Urothelium cell line (cell line): ENCODE measurements around the gene RPS6KA6.

Experiments used
- DNase-seq: peaks from one replicate; pipeline ENCODE4 v3.0.0; 2011; ENCODE audit warnings: low spot score, mixed read lengths
- FAIRE-seq: peaks from 2 replicates; lab custom pipeline; 2011; peaks lifted over from hg19 to GRCh38; lab: Jason Lieb, UNC

Gene RPS6KA6

DNA sequence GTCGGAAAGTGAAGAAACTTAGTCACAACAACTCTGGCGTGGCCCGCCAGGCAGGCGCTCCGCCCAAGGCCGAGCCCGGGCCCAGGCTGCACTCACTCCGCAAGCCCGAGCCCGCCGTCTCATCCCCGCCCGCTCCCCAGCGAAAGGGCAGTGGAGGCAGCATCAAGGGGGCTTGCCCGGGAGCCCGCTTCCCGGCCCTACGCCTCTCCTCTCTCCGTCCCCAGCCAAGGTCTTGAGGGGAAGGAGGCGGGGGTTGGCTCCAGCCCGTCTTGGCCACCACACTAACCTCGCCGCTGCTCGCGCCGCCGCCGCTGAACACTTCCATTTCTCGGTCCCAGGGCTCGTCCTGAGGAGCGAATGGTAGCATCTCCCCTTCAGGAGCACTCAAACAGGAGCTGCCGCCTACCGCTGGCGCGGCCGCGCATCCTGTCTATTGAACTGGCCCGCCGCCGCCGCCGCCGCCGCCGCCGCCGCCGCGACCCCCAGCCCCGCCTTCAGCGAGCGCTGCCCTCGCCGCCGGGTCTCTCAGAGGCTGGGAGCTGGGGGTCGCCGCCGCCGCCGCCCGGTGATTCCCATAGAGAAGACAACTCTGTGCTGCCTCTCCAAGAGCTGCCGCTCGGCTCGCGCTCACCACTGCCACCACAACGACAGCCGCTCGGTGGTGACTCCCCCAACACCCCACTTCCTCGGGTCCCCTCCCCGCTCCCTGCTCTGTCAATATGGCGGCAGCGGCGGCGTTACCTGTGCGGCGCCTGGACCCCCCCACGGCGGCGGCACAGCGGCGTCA is at the start of gene RPS6KA6:
Gene RPS6KA6 (minus strand): TSS at position 667 of the 787 bp plus-strand sequence. CDS start 300 bp downstream, at position 367.
- DNase-seq, result peak; percentile 34
- FAIRE-seq, result no peak

DNA sequence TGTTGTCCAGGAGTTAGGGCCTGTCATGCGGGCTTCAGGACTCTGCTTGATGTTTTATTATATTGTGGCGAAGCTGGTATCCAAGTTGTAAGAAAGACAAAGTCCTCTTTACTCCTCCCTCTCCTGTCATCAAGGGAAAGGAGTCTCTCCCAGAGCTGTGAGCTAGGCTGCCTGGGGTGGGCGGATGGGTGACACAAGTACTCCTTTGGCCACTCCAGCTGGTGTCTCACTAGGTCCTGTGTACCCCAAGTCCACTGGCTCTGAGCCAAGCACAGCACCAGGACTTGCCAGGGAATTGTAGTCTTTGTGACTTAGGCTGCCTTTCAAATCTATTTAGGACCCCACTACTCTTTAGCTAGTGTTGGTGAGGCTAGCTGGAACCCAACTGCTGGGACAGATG is 36.7 kb upstream of the RPS6KA6 start:
- no peak for FAIRE-seq

DNA sequence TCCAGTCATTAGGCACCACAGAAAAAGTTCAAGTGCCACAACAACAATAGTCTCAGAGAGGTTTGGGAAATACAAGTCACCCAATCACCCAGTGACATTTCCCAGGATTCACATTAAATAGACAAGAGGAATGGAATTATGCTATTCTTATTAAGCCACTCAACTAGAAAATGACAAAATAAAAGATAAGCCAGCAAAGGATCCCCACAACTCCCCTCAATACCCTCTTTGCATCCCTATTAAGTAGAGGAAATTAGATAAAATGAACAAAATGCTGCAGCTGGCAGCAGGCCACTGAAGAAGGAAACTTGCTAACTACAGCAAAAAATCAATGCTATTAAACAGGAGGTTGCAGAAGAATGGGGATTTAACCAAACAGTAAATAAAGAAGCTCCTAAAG is 35.3 kb upstream of the RPS6KA6 start:
- FAIRE-seq, result no peak

More for the DNA sequence above, 36.7 kb upstream of the RPS6KA6 start:
- DNase-seq, result no peak

GRCh38 chrX:84221181-84221580 is 33.2 kb upstream of the RPS6KA6 start:
- no peak for DNase-seq

More for the DNA sequence above, 35.3 kb upstream of the RPS6KA6 start:
- DNase-seq, result no peak

DNA sequence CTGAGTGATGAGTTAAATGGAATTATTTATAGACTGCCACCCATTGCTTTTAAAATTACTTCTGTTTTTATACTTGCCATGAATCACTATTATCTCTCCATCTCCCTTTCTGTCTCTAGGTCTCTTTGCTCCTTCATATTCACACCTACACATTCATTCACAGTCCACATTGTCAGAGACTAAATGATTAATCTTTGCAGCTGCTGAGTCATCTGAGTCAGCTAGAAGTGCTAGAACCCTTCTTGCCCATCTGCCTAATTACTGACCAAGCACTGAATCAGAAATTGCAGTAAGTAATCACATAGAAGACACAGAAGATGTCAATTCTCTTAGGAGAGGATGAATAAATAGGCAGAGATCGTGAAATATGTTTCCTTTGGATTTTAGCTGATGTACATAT is 31.6 kb upstream of the RPS6KA6 start:
- peak; percentile 4 for DNase-seq
- no peak for FAIRE-seq

More at GRCh38 chrX:84221181-84221580, 33.2 kb upstream of the RPS6KA6 start:
- FAIRE-seq, result no peak

- FAIRE-seq (no peak), DNase-seq (no peak)
Observed at GRCh38 chrX:84218726-84219125, 30.7 kb upstream of the RPS6KA6 start.

DNA sequence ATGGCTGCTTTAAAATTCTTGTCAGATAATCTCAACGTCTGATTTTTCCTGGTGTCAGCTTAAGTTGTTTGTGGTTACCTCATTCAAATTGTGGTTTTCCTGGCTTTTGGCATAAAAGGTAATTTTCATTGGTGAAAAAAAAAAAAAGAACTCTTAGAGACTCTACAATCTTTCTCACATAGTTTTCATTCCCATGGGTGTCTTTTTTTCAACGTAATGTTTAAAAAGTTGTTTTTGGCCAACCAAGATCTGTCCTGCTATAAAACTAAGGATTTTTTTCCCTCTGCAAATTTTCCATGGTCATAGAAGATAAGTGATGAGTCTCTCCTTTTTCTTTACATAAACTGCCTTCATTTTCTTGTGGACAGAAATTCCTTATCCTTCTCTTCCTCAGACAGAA is 28.9 kb upstream of the RPS6KA6 start:
- DNase-seq (no peak), FAIRE-seq (no peak)

DNA sequence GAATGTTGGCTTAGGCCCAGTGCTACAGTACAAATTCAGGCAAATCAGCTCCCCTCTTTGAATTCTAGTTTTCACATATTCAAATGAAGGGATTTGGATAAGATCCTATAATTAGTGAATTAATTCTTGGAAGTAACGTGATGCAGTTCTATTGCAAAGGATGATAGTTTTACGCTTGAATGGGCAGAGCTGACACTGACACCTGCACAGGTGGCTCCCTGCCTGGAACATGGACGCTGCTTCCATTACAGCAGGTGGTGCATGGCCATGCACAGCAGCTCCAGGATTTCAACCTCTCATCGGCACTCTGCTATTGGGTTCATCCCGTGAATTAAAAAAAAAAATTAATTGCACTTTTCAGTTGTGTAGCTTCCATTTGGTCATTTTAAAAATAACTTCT is 28.4 kb upstream of the RPS6KA6 start:
- no peak for FAIRE-seq
- no peak for DNase-seq

DNA sequence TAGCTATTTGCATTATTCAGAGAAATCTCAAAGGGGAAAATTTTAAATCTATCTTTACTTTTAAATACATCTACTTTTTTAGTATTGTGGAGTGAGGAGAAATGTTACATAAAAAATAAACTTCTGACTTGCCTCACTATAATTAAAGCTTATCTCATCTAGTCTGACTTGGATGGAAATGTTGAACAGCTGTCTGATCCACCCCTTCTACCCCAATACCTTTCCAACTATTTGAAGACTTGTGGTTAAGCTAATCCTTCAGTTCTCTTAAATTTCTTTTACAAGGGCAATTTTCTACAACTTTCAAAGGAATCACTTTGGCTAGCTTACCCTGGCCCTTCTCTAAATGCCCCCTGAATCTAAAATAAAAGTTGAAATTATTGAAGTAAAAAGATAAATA is 17.3 kb upstream of the RPS6KA6 start:
- no peak for FAIRE-seq
- DNase-seq, result no peak

DNA sequence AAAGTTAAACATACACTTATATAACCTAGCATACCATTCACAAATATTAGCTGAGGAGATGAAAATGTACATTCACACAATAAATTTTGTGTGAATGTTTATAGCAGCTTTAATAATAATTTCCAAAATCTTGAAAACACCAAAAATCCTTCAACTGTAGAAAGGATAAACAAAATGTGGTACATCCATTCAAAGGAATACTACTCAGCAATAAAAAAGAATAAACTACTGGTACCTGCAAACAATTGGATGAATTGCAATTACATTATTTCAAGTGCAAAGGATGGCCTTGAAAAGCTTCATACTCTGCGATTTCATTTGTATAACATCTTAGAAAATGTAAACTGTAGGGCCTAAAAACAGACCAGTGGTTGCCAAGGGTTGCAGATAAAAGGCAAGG is 11.7 kb upstream of the RPS6KA6 start:
- DNase-seq (no peak), FAIRE-seq (no peak)

GRCh38 chrX:84197550-84197949 is 9.6 kb upstream of the RPS6KA6 start:
- FAIRE-seq (no peak), DNase-seq (no peak)

- FAIRE-seq (no peak), DNase-seq (no peak)
Observed at GRCh38 chrX:84192006-84192405, 4.0 kb upstream of the RPS6KA6 start.

GRCh38 chrX:84189125-84189524 is 1.1 kb upstream of the RPS6KA6 start:
- DNase-seq (no peak), FAIRE-seq (no peak)

DNA sequence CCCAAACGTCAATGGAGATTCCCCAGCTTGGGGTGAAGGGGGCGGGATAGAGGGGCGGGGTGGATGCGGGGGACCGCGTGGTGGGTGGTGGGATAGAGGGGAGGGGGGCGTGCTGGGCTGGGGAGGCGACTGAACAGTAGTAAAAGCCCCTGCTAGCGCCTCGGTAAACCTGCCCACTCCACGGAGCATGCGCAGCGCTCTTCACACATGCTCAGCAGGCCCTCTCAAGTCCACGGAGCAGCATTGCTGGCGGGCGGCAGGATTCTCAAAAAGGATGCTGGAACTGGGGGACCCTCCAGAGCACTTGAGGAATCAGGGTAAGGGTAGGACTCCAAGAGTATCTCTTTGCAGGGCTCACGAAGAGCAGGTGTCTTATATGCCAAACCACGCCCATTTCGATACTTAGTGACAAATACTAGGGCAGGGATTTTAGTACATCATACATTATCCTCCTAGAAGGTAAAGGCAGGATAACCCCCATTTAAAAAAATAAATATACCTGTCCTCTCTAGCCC is 378 bp upstream of the RPS6KA6 start:
- DNase-seq (peak; percentile 67), FAIRE-seq (no peak)

DNA sequence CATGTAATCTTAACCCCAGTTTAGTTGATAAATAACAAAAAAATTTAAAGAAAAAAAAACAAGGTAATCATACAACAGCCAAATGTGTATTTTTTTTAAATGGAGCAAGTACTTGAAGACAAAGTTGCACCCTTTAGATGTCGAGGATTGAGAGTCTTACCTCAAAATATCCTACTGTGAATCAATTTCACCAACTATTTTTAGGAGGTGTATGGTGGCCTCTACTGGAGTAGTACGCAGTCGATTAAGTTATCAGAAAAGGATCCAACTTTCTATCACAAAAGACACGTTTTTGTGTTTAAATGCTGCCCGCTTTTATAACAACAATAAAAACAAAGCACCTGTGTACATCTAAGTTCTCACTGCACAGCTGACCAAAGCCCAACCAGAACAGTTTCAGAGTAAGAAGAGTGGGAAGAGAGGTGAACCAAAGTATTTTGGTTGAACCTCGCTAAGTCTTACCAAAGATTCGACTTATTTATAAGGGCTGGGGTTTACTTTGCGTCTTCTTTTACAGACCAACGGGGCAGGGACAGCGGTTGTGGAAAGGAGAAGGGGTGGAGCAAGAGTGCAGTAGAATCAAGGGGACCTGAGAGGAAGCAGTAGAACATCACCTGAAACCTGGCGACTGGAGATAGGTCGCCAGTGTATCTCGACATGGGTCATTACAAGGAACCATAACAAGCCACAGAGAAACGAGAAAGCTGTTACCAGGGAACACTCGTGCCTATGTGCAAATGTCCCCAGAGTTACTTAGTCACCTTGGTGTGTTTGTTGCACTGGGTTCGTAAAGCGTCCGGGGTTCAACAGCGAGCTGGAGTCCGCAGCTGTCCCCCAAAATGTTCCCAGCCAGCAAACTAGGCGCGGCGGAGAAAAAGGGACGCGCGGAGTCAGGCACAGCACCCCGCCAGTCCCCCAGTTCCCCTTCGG is 1.1 kb downstream of the RPS6KA6 start:
- FAIRE-seq, result no peak

DNA sequence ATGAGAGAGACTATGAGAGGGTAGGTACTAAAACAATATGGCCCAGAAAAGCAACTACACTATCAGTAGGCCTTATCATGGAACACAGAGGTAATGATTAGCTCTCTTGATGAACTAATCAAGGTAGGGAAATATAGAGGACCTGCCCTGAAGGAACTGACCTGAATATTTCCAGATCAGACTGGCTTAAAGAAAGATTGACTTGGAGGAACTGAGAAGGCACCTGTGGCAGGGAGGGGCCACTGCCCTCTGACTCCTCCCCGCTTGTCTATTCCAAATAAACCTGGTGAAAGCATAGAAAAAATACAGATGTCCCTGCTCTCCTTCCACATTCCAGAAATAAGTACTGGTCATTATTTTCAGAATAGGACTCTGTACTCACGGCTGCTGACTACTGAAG is 5.5 kb downstream of the RPS6KA6 start:
- DNase-seq, result no peak
- FAIRE-seq, result no peak

More for the DNA sequence above, 1.1 kb downstream of the RPS6KA6 start:
- peak; percentile 3 for DNase-seq

DNA sequence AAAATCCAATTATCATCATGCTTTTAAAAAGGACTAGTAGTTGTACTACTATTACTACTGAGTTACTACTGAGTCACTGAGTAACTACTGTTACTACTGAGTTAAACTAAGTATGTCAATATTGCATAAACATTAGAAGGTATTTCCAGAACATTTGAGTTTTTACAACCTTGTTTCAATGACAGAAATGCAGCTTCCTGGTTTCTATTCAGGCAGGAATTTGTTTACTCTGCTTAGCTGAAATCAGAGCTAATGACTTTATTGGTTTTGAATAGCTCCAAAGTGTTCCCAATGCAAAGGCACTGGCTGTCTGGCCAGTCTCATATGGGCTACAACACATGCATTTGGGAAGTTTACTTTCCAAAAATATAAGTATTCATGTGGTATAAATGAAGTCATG is 12.0 kb downstream of the RPS6KA6 start:
- no peak for FAIRE-seq
- no peak for DNase-seq

DNA sequence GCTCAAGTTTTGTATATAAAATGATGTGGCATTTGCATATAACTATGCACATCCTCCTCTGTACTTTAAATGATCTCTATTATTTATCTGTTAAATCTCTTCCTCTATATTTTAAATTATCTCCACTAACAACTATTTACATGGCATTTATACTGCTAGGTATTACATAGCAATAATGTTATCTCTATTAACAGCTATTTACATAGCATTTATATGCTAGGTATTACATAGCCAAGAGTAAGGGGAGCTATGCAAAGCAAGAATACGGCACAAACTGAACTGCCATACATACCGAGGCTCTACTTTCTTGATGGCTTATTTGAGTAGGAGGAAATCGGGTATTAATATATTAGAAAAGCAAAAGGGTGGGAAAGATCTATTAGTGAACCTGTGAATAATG is 12.7 kb downstream of the RPS6KA6 start:
- no peak for DNase-seq
- no peak for FAIRE-seq

GRCh38 chrX:84174348-84174747 is 13.7 kb downstream of the RPS6KA6 start:
- DNase-seq, result no peak
- FAIRE-seq, result no peak

GRCh38 chrX:84170931-84171330 is 17.1 kb downstream of the RPS6KA6 start:
- DNase-seq, result no peak
- no peak for FAIRE-seq

- DNase-seq (no peak), FAIRE-seq (no peak)
Observed at GRCh38 chrX:84168574-84168973, 19.4 kb downstream of the RPS6KA6 start.
